Bronchial epithelial cell (primary cell): ENCODE measurements around the gene CEP170. TPM values are rescaled to one million over a fixed set of nuclear protein-coding genes. Genes with fewer than 3 reads are reported as not detected.

Experiments used
- DNase-seq: peaks from one replicate; pipeline ENCODE4 v3.0.0-alpha.2; 2010; ENCODE audit warnings: low read depth
- FAIRE-seq: peaks from 2 replicates; lab custom pipeline; 2011; peaks lifted over from hg19 to GRCh38; lab: Jason Lieb, UNC
- H3K27me3 ChIP-seq: 2 replicates; pipeline ENCODE4 v1.5.1; 2011; ENCODE audit warnings: low read length; ENCODE audit not compliant: control insufficient read depth, insufficient read depth
- H3K36me3 ChIP-seq: 2 replicates; pipeline ENCODE4 v1.5.1; 2011; ENCODE audit warnings: low read length; ENCODE audit not compliant: control insufficient read depth, insufficient read depth
- H3K4me3 ChIP-seq: 2 replicates; pipeline ENCODE4 v1.5.1; 2011; ENCODE audit warnings: mild to moderate bottlenecking, low read depth, low read length, control low read depth
- total RNA-seq: library from RNA; depleted of rRNA; stranded (reverse); fragments of >200 nt; gene quantifications from 2 replicates; pipeline ENCODE4 v1.2.1, GENCODE V29; 2014
- TF ChIP-seq, protein P1 (sequence below): IDR thresholded peaks from 2 replicates; pipeline ENCODE4 v1.5.1; 2011; ENCODE audit warnings: mild to moderate bottlenecking, moderate library complexity, low read length, control low read depth, inconsistent platforms; ENCODE audit not compliant: insufficient read depth, severe bottlenecking

The CEP170 gene
- total RNA-seq, 1 donor from 2014 or later: 21.6 TPM

DNA sequence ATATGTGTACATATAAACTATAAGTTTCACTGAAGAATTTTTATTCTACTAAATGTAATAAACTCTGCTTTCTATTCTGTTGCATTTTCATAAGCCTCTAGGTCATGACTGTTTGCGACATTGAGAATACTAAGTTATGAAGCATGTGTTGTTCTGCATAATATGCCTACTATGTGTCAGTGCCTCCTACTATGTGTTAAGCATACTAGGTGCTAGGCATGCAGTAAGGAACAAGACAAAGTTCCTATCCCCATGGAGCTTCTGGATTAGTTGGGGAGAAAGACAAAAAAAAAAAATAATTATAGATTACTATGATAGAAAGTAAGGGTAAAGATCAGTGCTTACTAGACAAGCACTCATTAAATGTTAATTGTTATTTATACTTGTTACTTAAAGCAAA lies 2.1 kb upstream of the CEP170 start:
- FAIRE-seq: no peak
- Histone ChIP-seq H3K36me3 (no peaks in the 10 kb centered on the region), H3K4me3 (no peak overlapping the region), H3K27me3 (no peaks in the 10 kb centered on the region)
- DNase-seq: no peak
- TF ChIP-seq, protein P1, sequence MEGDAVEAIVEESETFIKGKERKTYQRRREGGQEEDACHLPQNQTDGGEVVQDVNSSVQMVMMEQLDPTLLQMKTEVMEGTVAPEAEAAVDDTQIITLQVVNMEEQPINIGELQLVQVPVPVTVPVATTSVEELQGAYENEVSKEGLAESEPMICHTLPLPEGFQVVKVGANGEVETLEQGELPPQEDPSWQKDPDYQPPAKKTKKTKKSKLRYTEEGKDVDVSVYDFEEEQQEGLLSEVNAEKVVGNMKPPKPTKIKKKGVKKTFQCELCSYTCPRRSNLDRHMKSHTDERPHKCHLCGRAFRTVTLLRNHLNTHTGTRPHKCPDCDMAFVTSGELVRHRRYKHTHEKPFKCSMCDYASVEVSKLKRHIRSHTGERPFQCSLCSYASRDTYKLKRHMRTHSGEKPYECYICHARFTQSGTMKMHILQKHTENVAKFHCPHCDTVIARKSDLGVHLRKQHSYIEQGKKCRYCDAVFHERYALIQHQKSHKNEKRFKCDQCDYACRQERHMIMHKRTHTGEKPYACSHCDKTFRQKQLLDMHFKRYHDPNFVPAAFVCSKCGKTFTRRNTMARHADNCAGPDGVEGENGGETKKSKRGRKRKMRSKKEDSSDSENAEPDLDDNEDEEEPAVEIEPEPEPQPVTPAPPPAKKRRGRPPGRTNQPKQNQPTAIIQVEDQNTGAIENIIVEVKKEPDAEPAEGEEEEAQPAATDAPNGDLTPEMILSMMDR: no peak

DNA sequence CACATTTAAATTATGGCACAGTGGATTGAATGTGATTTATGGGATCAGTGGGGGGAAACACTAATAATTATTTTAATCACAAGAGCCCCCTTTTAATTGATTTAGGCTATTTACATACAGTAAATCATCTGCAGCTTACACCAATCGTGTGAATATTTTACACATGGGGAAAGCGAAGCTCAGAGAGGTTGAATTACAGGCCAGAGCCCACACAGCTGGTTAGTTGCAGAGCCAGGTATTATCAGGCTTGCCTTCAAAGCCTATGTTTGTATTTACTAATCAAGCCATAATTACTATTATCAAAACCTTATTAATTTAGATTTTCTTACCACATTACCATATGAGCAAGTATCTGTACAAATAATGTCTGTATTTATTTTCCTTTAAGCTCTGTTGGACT lies 1.5 kb upstream of the CEP170 start:
- H3K4me3 ChIP-seq: peak overlapping the region; percentile 60
- no peak for FAIRE-seq
- TF ChIP-seq, protein P1: no peak

DNA sequence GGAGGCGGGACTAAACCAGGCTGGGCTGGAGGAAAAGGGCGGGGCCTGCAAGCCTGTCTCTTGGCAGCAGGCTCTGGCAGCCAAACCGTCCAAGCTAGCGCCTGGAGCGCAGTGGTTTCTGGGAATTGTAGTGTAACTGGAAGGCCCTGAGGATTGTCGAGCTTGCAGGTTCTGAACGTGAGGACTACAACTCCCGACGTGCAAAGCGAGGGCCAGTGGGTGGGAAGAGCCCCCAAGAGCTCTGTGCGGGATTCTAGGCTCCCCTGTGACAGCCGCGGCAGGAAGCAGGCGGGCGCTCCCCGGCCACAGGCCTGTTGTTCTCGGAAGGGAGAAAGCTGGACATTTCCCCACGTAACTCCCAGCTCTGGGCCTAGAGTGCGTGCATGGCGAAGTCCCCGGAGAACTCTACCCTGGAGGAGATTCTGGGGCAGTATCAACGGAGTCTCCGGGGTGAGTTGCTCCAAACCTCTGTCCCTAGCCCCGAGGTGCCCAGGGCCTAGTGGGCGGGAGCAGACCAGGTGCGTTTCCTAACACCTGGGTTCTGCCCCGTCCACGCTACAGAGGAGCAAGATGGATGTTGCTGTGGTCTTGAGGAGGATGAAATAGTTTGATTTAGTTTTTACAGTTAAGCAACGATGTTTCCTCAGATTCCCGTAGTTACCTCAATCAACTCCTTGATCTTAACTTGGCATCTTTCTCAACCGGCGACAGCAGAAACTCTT lies 871 bp upstream of the CEP170 start, which contains the start of gene SDCCAG8:
Gene SDCCAG8, plus strand, starts transcription at position 251 of the 722 bp plus-strand sequence. Its CDS starts 133 bp downstream, at position 384.
- no peaks in the 10 kb centered on the region for H3K36me3 ChIP-seq
- peak within 1 kb of the TSS; percentile 60 for H3K4me3 ChIP-seq
- H3K27me3 ChIP-seq: no peaks in the 10 kb centered on the region
- TF ChIP-seq, protein P1: no peak
- peak; percentile 36 for FAIRE-seq
- DNase-seq: peak; percentile 99

More for the DNA sequence above, 1.5 kb upstream of the CEP170 start:
- no peaks in the 10 kb centered on the region for H3K27me3 ChIP-seq
- peak; percentile 10 for DNase-seq
- H3K36me3 ChIP-seq: no peaks in the 10 kb centered on the region

DNA sequence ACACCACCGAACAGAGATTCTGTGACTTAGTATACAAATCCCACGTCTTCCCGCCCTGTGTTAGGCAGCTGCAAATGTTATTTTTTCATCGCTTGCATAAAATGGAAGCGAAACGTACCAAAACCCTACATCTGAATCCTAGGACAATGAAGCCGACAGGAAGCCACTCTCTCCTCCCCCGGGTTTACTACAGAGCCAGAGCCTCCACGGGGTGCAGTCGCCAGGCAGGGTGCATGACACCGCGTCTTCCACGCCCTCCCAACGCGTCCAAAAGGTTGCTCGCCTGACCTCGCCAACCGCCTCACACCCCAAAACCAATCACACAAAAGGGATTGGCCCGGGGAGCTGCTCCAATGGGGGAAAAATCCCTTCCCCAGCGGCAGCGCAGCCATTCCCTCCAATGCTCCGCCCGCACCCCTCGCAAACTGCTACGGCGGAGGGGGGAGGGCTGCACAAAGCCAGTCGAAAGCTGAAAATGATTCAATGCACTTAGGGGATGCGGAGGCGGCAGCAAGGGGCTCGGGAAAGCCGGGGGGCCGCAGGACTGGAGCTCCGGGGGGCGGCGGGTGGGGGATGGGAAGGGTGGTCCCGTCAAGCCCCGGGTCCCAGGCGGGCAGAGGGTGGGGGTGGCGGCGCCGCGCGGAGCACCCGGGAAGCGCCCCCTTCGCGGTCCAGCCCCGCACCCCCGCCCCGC lies 701 bp downstream of the CEP170 start:
- peak; percentile 54 for DNase-seq

DNA sequence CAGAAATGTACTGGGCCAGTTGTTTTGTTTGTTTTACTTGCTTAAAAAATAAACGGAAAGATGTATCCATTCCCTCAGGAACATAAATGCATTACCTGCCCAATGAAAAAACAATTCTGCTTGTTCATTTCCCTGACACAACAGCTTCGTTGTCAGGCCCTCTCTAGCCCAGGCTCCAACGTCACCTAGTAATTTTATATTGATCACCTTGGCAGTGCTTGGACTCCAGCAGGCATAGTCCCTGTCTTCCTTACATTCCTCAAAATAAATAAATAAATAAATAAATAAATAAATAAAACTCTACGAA lies 1.2 kb downstream of the CEP170 start:
- Histone ChIP-seq H3K4me3 (peak overlapping the region; percentile 60), H3K27me3 (no peaks in the 10 kb centered on the region), H3K36me3 (no peaks in the 10 kb centered on the region)
- TF ChIP-seq, protein P1: no peak
- DNase-seq: peak; percentile 22
- FAIRE-seq: no peak

More for the DNA sequence above, 701 bp downstream of the CEP170 start:
- TF ChIP-seq, protein P1: no peak
- Histone ChIP-seq H3K4me3 (peak overlapping the region; percentile 60), H3K27me3 (no peaks in the 10 kb centered on the region), H3K36me3 (no peaks in the 10 kb centered on the region)
- FAIRE-seq: no peak
